Gastroesophageal sphincter (tissue), 3 donors: Measurements from ENCODE around the gene ASIC2.

ENCODE experiments used
- CTCF ChIP-seq, 4 experiments: fragments of 200-600 bp in 2 of 4; fragments of 450-650 bp in 2 of 4; sonication (generic) in 1 of 4; IDR thresholded peaks; one replicate each; pipeline ENCODE4 v1.5.1; 2017 to 2019; ENCODE audit warnings: antibody characterized with exemption in 4 of 4, mild to moderate bottlenecking in 2 of 4, moderate library complexity in 2 of 4
- POLR2A ChIP-seq, 2 donors: fragments of 450-650 bp; IDR thresholded peaks; one replicate each; pipeline ENCODE4 v1.6.1; 2017; ENCODE audit warnings: antibody characterized with exemption in 2 of 2, mild to moderate bottlenecking in 2 of 2, moderate library complexity in 1 of 2
- POLR2AphosphoS5 ChIP-seq: sonication (generic); formaldehyde crosslinking; IDR thresholded peaks from one replicate; pipeline ENCODE4 v1.6.1; 2017; ENCODE audit warnings: antibody characterized with exemption

GRCh38 chr17:33125552-33125950 is 167.5 kb downstream of the ASIC2 start:
- no peak for TF ChIP-seq CTCF (IDR thresholded peaks at IDR 0.05)
- no peak for TF ChIP-seq POLR2A (IDR thresholded peaks at IDR 0.05)
- TF ChIP-seq POLR2AphosphoS5, result no peak
